Stimulated activated naive CD8-positive, alpha-beta T cell treated with anti-CD3 and anti-CD28 coated beads, Interleukin-15, Interleukin-2, amounts not matched to agents 100 ng/mL and 50 ng/mL, for 24 hours (primary cell): ENCODE measurements around the gene FRMD1.

Experiments
- H3K27ac Mint-ChIP-seq: one replicate; pipeline ENCODE4 v1.8.0; 2021; ENCODE audit warnings: mild to moderate bottlenecking, mixed read lengths
- H3K27me3 Mint-ChIP-seq: one replicate; pipeline ENCODE4 v1.8.0; 2021; ENCODE audit warnings: mixed read lengths
- H3K36me3 Mint-ChIP-seq: one replicate; pipeline ENCODE4 v1.8.0; 2021; ENCODE audit warnings: low read depth, mixed read lengths
- H3K4me1 Mint-ChIP-seq: one replicate; pipeline ENCODE4 v1.8.0; 2021; ENCODE audit warnings: low read depth, mixed read lengths
- H3K4me3 Mint-ChIP-seq: one replicate; pipeline ENCODE4 v1.8.0; 2021; ENCODE audit warnings: mild to moderate bottlenecking, mixed read lengths
- H3K9me3 Mint-ChIP-seq: one replicate; pipeline ENCODE4 v1.8.0; 2021; ENCODE audit warnings: mixed read lengths

Gene FRMD1

DNA sequence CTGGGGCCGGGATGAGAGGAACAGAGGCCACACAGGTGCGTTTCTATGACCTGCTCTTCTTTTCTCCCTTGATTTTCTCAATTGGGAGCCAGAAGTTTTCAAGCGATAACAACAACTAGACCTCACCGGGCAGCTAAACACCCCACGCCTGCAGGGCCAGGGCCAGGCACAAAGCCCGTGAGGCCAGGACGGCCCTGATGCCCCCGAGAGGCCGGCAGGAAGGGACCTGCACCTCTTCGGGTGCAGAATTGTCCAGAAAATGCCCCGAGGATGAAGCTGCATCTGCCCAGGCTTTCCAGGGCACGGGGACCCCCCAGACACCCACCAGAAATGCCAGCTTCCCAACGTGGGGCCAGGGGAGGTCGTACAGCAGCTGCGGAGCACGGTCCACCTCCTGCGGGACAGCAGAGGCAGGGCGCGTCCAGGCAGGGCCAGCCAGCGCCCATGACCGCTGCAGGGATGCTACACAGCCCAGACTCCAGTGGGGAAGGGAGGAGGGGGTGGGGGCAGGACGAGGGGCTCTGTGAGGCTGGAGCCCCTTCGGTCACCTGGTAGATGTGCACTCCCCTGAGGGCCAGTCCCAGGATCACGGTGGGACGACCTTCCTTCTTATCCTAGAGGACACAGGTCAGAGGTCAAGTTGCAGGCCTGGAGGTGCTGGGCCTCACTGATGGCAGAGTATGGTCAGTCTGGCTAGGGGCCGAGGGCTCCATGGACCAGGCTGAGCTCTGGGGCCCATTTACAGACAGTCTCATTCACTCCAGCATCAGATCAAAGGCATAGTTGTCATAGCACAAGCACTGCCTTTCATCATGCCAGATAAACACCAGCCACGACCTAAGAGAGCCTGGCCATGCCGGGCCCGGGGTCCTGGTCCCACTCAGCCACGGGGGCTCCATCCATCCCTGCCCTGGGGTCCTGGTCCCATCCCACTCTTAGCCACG is 16.4 kb downstream of the FRMD1 start:
- Mint-ChIP-seq H3K4me1 (no peaks in the 10 kb centered on the region), H3K27me3 (no peaks in the 10 kb centered on the region)

DNA sequence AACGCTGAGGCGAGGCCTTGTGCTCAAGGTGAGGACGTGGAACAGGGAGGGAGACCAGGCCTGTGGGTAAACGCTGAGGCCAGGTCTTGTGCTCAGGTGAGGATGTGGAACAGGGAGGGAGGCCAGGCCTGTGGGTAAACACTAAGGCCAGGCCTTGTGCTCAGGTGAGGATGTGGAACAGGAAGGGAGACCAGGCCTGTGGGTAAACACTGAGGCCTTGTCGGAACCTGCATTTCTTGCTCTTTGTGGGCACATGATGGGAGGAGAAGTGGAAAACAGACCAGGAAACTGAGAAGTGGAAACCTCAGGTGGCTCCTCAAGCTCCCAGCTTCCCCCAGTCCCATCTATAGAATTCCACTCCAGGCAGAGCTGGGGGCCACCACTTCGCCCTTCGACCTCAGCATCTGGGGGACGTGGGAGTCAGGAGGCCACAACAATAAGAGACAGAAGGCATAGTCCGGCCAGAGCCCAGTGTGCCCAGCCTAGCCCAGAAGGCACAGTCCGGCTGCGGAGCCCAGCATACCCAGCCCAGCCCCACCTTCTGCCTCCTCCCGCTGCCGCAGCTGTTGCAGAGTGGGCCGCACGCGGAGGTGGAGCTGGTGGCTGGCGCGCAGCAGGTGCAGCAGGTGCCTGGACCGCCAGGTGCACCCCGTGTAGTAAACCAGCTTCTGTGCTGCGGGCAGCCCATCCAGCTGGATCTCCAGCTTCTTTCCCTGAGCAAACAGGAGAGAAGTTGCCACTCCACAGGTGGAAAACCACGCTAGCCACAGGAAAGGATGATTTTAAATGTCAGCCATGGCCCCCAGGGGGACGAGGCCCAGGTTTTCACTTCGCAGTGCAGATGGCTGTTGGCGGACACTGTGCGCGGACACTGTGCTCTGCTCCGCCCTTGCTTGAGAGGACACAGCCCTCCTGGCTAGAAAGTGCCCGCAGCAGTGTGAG is 17.5 kb downstream of the FRMD1 start:
- H3K27ac Mint-ChIP-seq = no peak overlapping the region
- H3K27me3 Mint-ChIP-seq = no peaks in the 10 kb centered on the region
- no peak overlapping the region for H3K4me3 Mint-ChIP-seq
- H3K9me3 Mint-ChIP-seq = no peaks in the 10 kb centered on the region
- no peaks in the 10 kb centered on the region for H3K36me3 Mint-ChIP-seq
- H3K4me1 Mint-ChIP-seq = no peaks in the 10 kb centered on the region

More for the DNA sequence above, 16.4 kb downstream of the FRMD1 start:
- H3K36me3 Mint-ChIP-seq = no peaks in the 10 kb centered on the region
- H3K27ac Mint-ChIP-seq = no peak overlapping the region
- H3K9me3 Mint-ChIP-seq = no peaks in the 10 kb centered on the region
- no peak overlapping the region for H3K4me3 Mint-ChIP-seq

DNA sequence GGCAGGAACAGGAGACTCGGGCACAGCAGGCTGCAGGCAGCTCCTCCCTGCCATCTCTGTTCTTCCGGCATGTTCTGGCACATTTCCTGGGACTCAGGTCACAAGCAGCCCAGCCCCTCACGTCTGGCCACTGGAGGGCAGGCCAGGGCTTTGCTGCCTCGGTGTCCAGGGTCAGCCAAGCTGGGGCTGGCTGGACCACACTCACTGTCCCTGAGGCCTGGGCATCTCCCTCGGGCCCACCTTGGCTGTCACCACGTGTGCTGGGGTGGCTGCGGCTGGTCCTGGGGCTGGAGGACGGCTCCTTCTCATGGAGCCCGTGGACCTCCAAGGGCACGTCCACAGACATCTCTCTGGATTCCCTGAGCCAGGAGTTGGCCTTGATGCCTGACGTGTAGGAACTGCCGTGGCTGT is 18.5 kb downstream of the FRMD1 start:
- no peak overlapping the region for H3K27ac Mint-ChIP-seq
- H3K36me3 Mint-ChIP-seq = no peaks in the 10 kb centered on the region
- H3K27me3 Mint-ChIP-seq = no peaks in the 10 kb centered on the region

DNA sequence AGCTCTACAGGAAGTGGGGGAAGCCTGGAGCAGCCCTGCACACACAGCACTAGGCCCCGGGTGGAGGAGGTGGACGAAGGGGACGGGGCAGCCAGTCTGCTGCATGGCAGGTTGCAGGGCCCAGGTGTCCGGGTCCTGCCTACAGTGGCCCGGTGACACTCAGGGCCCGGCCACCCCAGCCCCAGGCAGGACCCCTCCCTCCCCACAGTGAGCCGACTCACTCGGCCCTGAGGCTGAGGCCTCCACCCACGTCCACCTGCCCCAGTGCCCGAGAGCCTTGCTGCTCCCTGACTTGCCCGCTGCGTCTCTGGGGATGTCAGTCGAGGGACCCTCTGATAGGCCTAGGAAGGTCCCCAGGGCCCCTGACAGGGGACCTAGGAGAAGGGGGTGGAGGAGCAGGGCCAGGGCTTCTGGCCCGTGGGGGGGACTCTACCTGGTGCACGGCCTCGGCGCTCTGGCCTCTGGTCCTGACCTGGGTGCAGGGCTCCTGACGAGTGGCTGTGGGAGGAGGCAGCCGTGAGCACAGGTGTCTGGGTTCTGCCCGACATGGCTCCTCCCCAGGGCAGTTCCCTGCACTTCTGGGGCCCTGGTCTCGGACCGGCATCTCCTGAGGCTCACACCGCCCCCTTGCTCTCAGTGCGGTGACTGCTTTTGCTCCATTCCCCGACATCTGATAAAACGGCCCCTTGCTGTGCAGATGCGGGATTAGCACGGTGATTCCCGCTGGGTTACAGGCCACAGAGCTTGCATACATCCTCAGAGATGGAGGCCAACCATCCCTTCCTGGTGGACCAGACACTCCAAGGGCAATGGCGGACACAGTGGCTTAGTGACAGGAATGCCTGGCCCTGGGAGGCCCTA is 20.1 kb downstream of the FRMD1 start:
- Mint-ChIP-seq H3K27ac (no peak overlapping the region), H3K4me1 (no peaks in the 10 kb centered on the region), H3K9me3 (no peaks in the 10 kb centered on the region), H3K27me3 (no peaks in the 10 kb centered on the region), H3K36me3 (no peaks in the 10 kb centered on the region), H3K4me3 (no peak overlapping the region)

More for the DNA sequence above, 18.5 kb downstream of the FRMD1 start:
- no peaks in the 10 kb centered on the region for H3K9me3 Mint-ChIP-seq
- H3K4me1 Mint-ChIP-seq = no peaks in the 10 kb centered on the region
- H3K4me3 Mint-ChIP-seq = no peak overlapping the region

DNA sequence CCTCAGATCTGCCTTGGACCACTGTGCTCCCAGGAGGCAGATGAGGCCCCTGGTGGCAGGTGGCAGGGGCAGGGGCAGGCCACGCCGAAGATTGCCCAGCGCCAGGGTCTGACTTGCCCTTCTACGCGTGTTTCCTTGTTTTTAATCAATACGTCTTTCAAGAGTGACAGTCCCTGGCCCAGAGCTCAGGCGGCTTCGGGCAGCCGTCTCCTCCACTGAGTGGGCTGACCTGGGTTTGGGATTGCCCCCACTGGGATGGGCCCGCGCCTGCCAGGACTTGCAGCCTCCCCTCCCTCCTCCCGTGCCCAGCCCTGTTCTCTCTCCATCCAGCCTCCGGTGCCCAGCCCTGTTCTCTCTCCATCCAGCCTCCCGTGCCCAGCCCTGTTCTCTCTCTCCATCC is 21.2 kb downstream of the FRMD1 start:
- Mint-ChIP-seq H3K36me3 (no peaks in the 10 kb centered on the region), H3K4me3 (no peak overlapping the region), H3K4me1 (no peaks in the 10 kb centered on the region), H3K9me3 (no peaks in the 10 kb centered on the region), H3K27me3 (no peaks in the 10 kb centered on the region), H3K27ac (no peak overlapping the region)

DNA sequence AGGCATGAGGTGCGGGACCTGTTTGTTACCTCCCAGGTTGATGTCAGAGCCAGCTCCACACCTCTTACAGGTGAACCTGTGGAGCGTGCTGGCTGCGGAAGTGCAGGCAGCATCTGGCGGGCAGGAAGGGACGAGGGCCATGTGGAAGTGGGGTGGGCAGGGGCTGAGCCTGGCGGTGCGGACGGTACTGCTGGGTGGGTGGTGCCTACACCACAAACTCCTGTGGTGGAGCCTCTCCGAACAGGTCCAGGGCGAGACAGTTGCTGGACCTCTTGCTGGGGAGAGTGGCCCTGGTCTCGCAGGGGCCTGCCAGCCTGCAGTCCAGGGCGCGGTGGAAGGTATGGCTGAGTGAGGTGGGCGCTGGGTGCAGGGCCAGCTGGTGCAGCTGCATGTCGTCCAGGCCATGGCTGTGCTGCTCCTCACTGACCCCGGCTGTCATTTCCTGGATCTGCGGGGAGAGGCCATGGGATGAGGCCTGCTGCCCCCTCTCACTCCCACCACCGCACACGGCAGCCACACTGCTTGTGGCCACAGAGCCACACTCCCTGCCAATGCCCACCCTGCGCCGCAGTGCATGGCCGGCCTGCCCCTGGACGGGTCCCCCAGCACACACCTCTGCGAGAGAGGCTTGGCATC is 22.0 kb downstream of the FRMD1 start:
- H3K9me3 Mint-ChIP-seq = no peaks in the 10 kb centered on the region
- no peaks in the 10 kb centered on the region for H3K4me1 Mint-ChIP-seq
- no peak overlapping the region for H3K27ac Mint-ChIP-seq
- no peaks in the 10 kb centered on the region for H3K27me3 Mint-ChIP-seq
- H3K36me3 Mint-ChIP-seq = no peaks in the 10 kb centered on the region
- H3K4me3 Mint-ChIP-seq = no peak overlapping the region

DNA sequence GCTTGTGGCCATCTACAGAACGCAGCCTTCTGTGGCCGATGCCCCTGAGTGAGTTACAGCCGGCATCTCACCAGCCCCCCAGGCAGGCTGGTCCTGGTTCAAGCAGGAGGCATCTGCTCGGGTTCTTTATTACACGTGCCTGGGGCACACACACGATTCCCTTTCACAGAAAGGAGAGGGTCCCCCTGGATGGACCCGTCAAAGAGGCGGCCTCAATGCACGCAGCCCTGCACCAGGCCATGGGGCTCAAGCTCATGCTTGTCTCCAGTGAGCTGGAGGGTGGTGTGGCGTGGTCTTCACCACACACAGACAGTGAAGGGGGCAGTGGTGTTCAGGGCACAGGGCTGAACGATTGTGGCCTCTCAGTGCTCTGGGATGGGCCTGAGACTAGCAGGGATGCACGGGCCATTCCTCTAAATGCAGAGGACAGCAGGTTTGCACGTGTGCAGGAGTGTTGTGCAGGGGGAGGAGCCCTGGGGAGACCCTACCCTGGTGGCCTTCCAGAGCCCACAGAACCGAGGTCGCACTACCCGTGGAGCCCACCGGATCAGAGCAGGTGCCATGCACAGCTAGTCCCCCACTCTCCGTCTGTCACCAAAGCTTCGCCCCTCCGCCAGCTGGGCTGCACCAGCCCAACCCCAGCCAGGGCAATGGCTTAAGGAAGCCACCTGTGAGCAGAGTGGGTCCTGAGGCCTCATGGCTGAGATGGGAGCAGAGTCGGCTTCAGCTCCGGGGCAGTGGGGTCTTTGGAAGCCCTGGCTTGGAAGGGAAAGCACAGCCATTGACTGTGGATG is 23.1 kb downstream of the FRMD1 start:
- Mint-ChIP-seq H3K27ac (no peak overlapping the region), H3K27me3 (no peaks in the 10 kb centered on the region), H3K9me3 (no peaks in the 10 kb centered on the region), H3K4me3 (no peak overlapping the region), H3K4me1 (no peaks in the 10 kb centered on the region), H3K36me3 (no peaks in the 10 kb centered on the region)

DNA sequence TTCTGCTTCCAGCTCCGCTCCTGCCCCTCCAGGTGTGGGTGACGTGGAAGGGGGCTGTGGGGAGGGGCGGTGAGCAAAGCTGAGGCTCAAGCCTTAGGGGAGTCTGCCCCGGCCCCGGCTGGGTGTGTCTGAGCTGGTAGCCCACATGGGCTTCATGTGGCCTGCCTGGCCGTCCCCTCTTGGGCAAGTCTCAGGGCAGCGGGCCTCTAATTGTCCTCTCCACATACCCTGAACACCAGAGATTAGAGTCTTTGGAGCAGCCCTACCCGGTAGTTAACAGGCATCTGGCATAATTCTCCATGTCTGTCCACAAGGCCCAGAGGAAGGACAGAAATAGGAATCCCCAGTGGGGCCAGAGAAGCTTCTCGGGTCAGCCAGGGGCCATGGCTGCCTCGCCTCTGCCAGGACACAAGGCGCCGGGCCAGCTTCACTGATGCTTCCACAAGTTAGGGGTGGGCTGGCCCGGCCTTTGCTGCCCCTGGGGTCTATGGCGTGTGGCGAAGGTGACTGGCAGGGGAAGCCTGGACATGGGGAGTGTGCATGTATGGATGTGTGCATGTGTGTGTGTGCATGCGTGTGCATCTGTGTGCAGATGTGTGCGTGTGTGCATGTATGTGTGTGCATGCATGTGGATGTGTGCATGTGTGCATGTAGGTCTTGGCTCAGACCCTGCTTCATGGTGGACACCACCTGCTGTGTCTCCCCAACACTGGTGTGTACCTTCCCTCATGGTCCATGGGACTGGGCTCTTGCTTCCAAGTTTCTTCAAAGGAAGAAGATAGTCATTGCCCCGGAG is 24.0 kb downstream of the FRMD1 start:
- Mint-ChIP-seq H3K27ac (no peak overlapping the region), H3K4me1 (no peaks in the 10 kb centered on the region), H3K4me3 (no peak overlapping the region), H3K9me3 (no peaks in the 10 kb centered on the region), H3K36me3 (no peaks in the 10 kb centered on the region), H3K27me3 (no peaks in the 10 kb centered on the region)

DNA sequence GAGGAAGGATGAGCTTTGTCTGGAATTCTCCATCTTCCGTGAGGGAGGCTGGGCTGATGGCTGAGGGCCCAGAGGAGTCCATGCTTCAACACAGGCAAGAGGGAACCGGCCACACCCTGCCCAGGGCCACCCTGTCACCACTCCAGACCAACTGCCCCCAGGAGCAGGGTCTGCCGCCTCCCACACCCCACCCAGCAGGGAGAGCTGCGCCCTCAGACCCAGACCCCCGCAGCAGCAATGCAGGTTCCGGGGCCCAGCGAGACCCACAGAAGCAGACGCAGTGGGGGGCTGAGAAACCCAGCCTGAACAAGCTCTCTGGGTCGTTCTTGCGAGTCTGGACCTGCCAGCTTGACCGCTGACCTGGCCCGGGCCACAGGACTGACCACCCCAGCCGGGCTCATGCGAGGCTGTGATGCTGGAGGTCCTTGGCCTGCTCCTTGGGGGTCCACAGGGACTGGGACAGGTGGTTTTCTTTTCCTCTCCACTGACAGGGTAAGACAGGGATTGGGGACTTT is 25.0 kb downstream of the FRMD1 start:
- no peak overlapping the region for H3K4me3 Mint-ChIP-seq
- H3K27ac Mint-ChIP-seq = no peak overlapping the region
- no peaks in the 10 kb centered on the region for H3K36me3 Mint-ChIP-seq
- H3K27me3 Mint-ChIP-seq = no peaks in the 10 kb centered on the region
- no peaks in the 10 kb centered on the region for H3K9me3 Mint-ChIP-seq
- H3K4me1 Mint-ChIP-seq = no peaks in the 10 kb centered on the region

DNA sequence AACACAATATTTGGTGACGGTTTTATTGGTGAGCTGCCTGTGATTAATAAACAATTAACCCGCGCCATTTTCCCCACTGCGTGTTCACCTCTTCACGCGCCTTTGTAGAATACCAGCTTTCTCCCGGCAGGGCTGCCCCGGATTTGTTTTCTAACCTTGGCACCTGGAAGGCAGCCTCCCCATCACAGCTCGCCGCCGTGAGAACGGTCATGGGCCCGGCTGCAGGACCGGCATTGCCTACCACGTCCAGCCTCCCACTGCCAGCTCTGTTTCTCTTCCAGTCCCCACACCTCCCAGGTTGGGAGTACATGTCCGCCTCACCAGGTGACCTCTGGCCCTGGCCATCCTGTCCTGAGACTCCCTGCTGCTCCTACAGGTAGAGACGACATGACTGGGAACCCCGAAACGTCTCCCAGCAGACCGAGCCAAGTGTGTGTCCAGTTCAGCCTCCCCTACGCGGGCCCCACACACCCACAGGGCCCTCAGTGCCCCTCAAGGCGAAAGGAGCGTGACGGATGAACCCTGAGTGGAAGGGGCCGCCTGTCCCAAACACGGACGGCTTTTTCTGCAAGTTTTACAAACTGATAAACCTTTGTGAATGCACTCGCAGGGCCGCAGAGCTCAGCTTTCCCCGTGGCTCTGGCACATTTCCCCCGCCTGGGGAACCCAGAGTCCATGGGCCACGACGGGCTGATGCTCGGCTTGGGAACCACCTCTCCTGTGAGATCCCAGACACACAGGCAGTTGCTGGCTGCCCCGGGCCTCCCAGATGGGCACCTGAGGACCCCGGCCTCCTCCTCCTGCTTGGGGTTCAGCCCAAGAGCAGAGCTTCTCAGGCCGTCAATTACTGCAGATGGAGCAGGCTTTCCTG is 25.7 kb downstream of the FRMD1 start:
- Mint-ChIP-seq H3K4me3 (no peak overlapping the region), H3K4me1 (no peaks in the 10 kb centered on the region), H3K27me3 (no peaks in the 10 kb centered on the region), H3K27ac (no peak overlapping the region), H3K9me3 (no peaks in the 10 kb centered on the region), H3K36me3 (no peaks in the 10 kb centered on the region)

DNA sequence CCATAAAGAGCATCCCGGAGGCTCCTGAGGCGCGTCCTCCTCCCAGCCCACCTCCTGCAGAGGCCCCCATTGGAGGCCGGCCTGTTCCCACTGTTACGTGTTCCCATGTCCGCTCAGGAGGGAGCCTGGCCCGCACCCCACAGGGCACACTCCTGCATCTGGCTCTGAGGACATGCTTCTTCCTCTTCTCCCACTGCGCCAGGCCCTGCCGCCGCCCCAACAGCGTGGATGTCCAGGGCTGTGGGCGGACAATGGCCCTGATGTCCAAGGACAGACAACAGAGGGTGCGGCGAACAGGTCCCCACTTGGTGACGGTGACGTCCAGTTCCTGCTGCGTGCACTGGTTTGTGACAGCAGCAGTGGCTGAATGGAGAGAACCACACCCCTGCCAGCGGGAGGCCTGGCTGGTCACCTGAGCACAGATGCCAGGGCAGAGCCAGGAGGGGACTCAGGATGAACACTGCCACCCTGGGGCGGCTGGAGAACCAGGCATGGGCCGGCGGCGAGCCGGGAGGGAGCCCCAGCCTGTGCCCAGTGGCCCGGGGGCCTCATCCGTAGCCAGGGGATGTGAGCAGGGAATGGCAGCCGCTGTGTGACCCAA is 26.6 kb downstream of the FRMD1 start:
- no peaks in the 10 kb centered on the region for H3K9me3 Mint-ChIP-seq
- no peaks in the 10 kb centered on the region for H3K27me3 Mint-ChIP-seq
- no peaks in the 10 kb centered on the region for H3K36me3 Mint-ChIP-seq
- H3K4me3 Mint-ChIP-seq = no peak overlapping the region
- no peak overlapping the region for H3K27ac Mint-ChIP-seq
- no peaks in the 10 kb centered on the region for H3K4me1 Mint-ChIP-seq

DNA sequence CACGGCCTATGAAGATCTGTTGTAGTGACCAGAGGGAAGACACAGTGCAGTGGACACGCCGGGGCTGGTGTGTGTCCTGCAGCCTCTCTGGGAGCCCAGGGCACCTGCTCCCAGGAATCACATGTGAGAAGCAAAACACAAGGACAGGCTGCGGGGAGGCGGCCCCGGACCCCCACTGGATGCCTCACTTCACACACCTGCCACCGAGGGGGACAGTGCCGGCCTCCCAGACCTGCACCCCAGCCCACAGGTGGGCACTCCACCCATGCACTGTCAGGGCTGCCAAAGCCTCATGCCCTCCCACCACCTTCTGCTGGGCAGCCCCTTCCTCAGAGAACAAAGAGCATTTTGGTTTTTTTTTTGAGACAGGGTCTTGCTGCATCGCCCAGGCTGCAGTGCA is 27.4 kb downstream of the FRMD1 start:
- no peaks in the 10 kb centered on the region for H3K9me3 Mint-ChIP-seq
- H3K4me1 Mint-ChIP-seq = no peaks in the 10 kb centered on the region
- H3K27me3 Mint-ChIP-seq = no peaks in the 10 kb centered on the region
- no peak overlapping the region for H3K4me3 Mint-ChIP-seq
- no peaks in the 10 kb centered on the region for H3K36me3 Mint-ChIP-seq
- no peak overlapping the region for H3K27ac Mint-ChIP-seq
